ENCODE results near the gene EWSR1.

The EWSR1 gene

GRCh38 chr22:29224121-29224858 lies 43.8 kb upstream of the EWSR1 start:
- Histone ChIP-seq H3K79me1 (ENCODE audit: low read length) (no peaks in the 10 kb centered on the region), H3K23ac (ENCODE audit: low read length) (no peak overlapping the region), H3K79me2 (ENCODE audit: control insufficient read depth, insufficient read depth, low read length) (no peaks in the 10 kb centered on the region), H3K18ac (ENCODE audit: low read length) (no peak overlapping the region), H3K4me2 (ENCODE audit: low read length) (no peak overlapping the region), H3K27ac (ENCODE audit: low read depth, low read length) (no peak overlapping the region), H3K9ac (ENCODE audit: low read length) (no peak overlapping the region), H3K4me3 (ENCODE audit: low read length) (no peak overlapping the region), H4K5ac (ENCODE audit: low read length) (no peak overlapping the region), H2BK120ac (ENCODE audit: low read depth, low read length) (no peak overlapping the region), H3K56ac (ENCODE audit: low read length) (no peak overlapping the region), H2AK5ac (ENCODE audit: low read length) (no peak overlapping the region), H2BK15ac (replicated peaks; ENCODE audit: low read depth) (no peak overlapping the region), H4K8ac (ENCODE audit: low read depth, low read length) (no peak overlapping the region), H2BK5ac (ENCODE audit: low read length) (no peak overlapping the region), H3K4me1 (ENCODE audit: control insufficient read depth, low read depth, low read length) (peaks cover 2% of the 10 kb centered on the region), H3K27me3 (ENCODE audit: insufficient read depth, low read length, poor library complexity) (no peaks in the 10 kb centered on the region), H3K4ac (ENCODE audit: low read depth, low read length) (no peak overlapping the region), H3K36me3 (ENCODE audit: control insufficient read depth, insufficient read depth, low read length) (no peaks in the 10 kb centered on the region)
- no peak for DNase-seq
- WGBS (ENCODE audit: extremely low coverage, insufficient coverage, low lambda C conversion rate): no CpG with 5 or more reads among the region's 19 CpGs

GRCh38 chr22:29224859-29225410 lies 43.1 kb upstream of the EWSR1 start:
- H3K18ac ChIP-seq (ENCODE audit: low read length): no peak overlapping the region
- no peak overlapping the region for H3K27ac ChIP-seq (ENCODE audit: low read depth, low read length)
- H3K9ac ChIP-seq (ENCODE audit: low read length): no peak overlapping the region
- H3K4ac ChIP-seq (ENCODE audit: low read depth, low read length): no peak overlapping the region
- H3K36me3 ChIP-seq (ENCODE audit: control insufficient read depth, insufficient read depth, low read length): no peaks in the 10 kb centered on the region
- H3K27me3 ChIP-seq (ENCODE audit: insufficient read depth, low read length, poor library complexity): no peaks in the 10 kb centered on the region
- H3K79me2 ChIP-seq (ENCODE audit: control insufficient read depth, insufficient read depth, low read length): no peaks in the 10 kb centered on the region
- no peak overlapping the region for H2BK5ac ChIP-seq (ENCODE audit: low read length)
- no peak overlapping the region for H3K56ac ChIP-seq (ENCODE audit: low read length)
- peaks cover under 1% of the 10 kb centered on the region for H3K4me1 ChIP-seq (ENCODE audit: control insufficient read depth, low read depth, low read length)
- WGBS (ENCODE audit: extremely low coverage, insufficient coverage, low lambda C conversion rate): no CpG with 5 or more reads among the region's 7 CpGs
- H4K8ac ChIP-seq (ENCODE audit: low read depth, low read length): no peak overlapping the region
- no peak for DNase-seq
- H3K4me3 ChIP-seq (ENCODE audit: low read length): no peak overlapping the region
- H3K4me2 ChIP-seq (ENCODE audit: low read length): no peak overlapping the region
- H3K23ac ChIP-seq (ENCODE audit: low read length): no peak overlapping the region
- H2AK5ac ChIP-seq (ENCODE audit: low read length): no peak overlapping the region
- H4K5ac ChIP-seq (ENCODE audit: low read length): no peak overlapping the region
- H2BK15ac ChIP-seq (replicated peaks; ENCODE audit: low read depth): no peak overlapping the region
- H3K79me1 ChIP-seq (ENCODE audit: low read length): no peaks in the 10 kb centered on the region
- no peak overlapping the region for H2BK120ac ChIP-seq (ENCODE audit: low read depth, low read length)

GRCh38 chr22:29225422-29226090 lies 42.5 kb upstream of the EWSR1 start:
- H3K36me3 ChIP-seq (ENCODE audit: control insufficient read depth, insufficient read depth, low read length): no peaks in the 10 kb centered on the region
- H3K79me2 ChIP-seq (ENCODE audit: control insufficient read depth, insufficient read depth, low read length): no peaks in the 10 kb centered on the region
- H3K27ac ChIP-seq (ENCODE audit: low read depth, low read length): no peak overlapping the region
- no peak overlapping the region for H3K4me2 ChIP-seq (ENCODE audit: low read length)
- H3K56ac ChIP-seq (ENCODE audit: low read length): peak overlapping the region; percentile 17
- H3K23ac ChIP-seq (ENCODE audit: low read length): no peak overlapping the region
- no peak overlapping the region for H2BK5ac ChIP-seq (ENCODE audit: low read length)
- H3K9ac ChIP-seq (ENCODE audit: low read length): no peak overlapping the region
- H2BK120ac ChIP-seq (ENCODE audit: low read depth, low read length): no peak overlapping the region
- H3K4me3 ChIP-seq (ENCODE audit: low read length): no peak overlapping the region
- H4K5ac ChIP-seq (ENCODE audit: low read length): no peak overlapping the region
- no peaks in the 10 kb centered on the region for H3K4me1 ChIP-seq (ENCODE audit: control insufficient read depth, low read depth, low read length)
- H3K79me1 ChIP-seq (ENCODE audit: low read length): no peaks in the 10 kb centered on the region
- no peaks in the 10 kb centered on the region for H3K27me3 ChIP-seq (ENCODE audit: insufficient read depth, low read length, poor library complexity)
- H3K4ac ChIP-seq (ENCODE audit: low read depth, low read length): no peak overlapping the region
- no peak overlapping the region for H3K18ac ChIP-seq (ENCODE audit: low read length)
- no peak for DNase-seq
- H2AK5ac ChIP-seq (ENCODE audit: low read length): no peak overlapping the region
- H2BK15ac ChIP-seq (replicated peaks; ENCODE audit: low read depth): no peak overlapping the region
- H4K8ac ChIP-seq (ENCODE audit: low read depth, low read length): no peak overlapping the region
- WGBS (ENCODE audit: extremely low coverage, insufficient coverage, low lambda C conversion rate): no CpG with 5 or more reads among the region's 16 CpGs

- WGBS (ENCODE audit: extremely low coverage, insufficient coverage, low lambda C conversion rate): no CpG with 5 or more reads among the region's 11 CpGs
Observed at GRCh38 chr22:29226351-29226981, 41.6 kb upstream of the EWSR1 start.

GRCh38 chr22:29230972-29231875 lies 36.8 kb upstream of the EWSR1 start:
- H4K5ac ChIP-seq (ENCODE audit: low read length): no peak overlapping the region
- no peak overlapping the region for H2BK120ac ChIP-seq (ENCODE audit: low read depth, low read length)
- H3K23ac ChIP-seq (ENCODE audit: low read length): no peak overlapping the region
- no peak overlapping the region for H3K9ac ChIP-seq (ENCODE audit: low read length)
- no peaks in the 10 kb centered on the region for H3K79me2 ChIP-seq (ENCODE audit: control insufficient read depth, insufficient read depth, low read length)
- H3K18ac ChIP-seq (ENCODE audit: low read length): no peak overlapping the region
- no peak overlapping the region for H3K27ac ChIP-seq (ENCODE audit: low read depth, low read length)
- no peak for DNase-seq
- H3K56ac ChIP-seq (ENCODE audit: low read length): no peak overlapping the region
- no peak overlapping the region for H2BK5ac ChIP-seq (ENCODE audit: low read length)
- H3K36me3 ChIP-seq (ENCODE audit: control insufficient read depth, insufficient read depth, low read length): no peaks in the 10 kb centered on the region
- WGBS (ENCODE audit: extremely low coverage, insufficient coverage, low lambda C conversion rate): no CpG with 5 or more reads among the region's 19 CpGs
- no peak overlapping the region for H3K4me3 ChIP-seq (ENCODE audit: low read length)
- H3K4me1 ChIP-seq (ENCODE audit: control insufficient read depth, low read depth, low read length): no peaks in the 10 kb centered on the region
- H3K4ac ChIP-seq (ENCODE audit: low read depth, low read length): no peak overlapping the region
- H3K4me2 ChIP-seq (ENCODE audit: low read length): no peak overlapping the region
- no peaks in the 10 kb centered on the region for H3K27me3 ChIP-seq (ENCODE audit: insufficient read depth, low read length, poor library complexity)
- H2BK15ac ChIP-seq (replicated peaks; ENCODE audit: low read depth): no peak overlapping the region
- H4K8ac ChIP-seq (ENCODE audit: low read depth, low read length): no peak overlapping the region
- no peaks in the 10 kb centered on the region for H3K79me1 ChIP-seq (ENCODE audit: low read length)
- H2AK5ac ChIP-seq (ENCODE audit: low read length): no peak overlapping the region

More at GRCh38 chr22:29226351-29226981, 41.6 kb upstream of the EWSR1 start:
- no peak overlapping the region for H3K4me2 ChIP-seq (ENCODE audit: low read length)
- H3K9ac ChIP-seq (ENCODE audit: low read length): no peak overlapping the region
- H3K27ac ChIP-seq (ENCODE audit: low read depth, low read length): no peak overlapping the region
- no peak for DNase-seq
- no peak overlapping the region for H2AK5ac ChIP-seq (ENCODE audit: low read length)
- no peak overlapping the region for H3K56ac ChIP-seq (ENCODE audit: low read length)
- no peak overlapping the region for H2BK15ac ChIP-seq (replicated peaks; ENCODE audit: low read depth)
- H2BK5ac ChIP-seq (ENCODE audit: low read length): no peak overlapping the region
- H3K18ac ChIP-seq (ENCODE audit: low read length): no peak overlapping the region
- H4K8ac ChIP-seq (ENCODE audit: low read depth, low read length): no peak overlapping the region
- no peak overlapping the region for H3K4me3 ChIP-seq (ENCODE audit: low read length)
- H3K27me3 ChIP-seq (ENCODE audit: insufficient read depth, low read length, poor library complexity): no peaks in the 10 kb centered on the region
- no peaks in the 10 kb centered on the region for H3K79me1 ChIP-seq (ENCODE audit: low read length)
- no peak overlapping the region for H4K5ac ChIP-seq (ENCODE audit: low read length)
- H3K79me2 ChIP-seq (ENCODE audit: control insufficient read depth, insufficient read depth, low read length): no peaks in the 10 kb centered on the region
- H3K4me1 ChIP-seq (ENCODE audit: control insufficient read depth, low read depth, low read length): no peaks in the 10 kb centered on the region
- H2BK120ac ChIP-seq (ENCODE audit: low read depth, low read length): no peak overlapping the region
- no peaks in the 10 kb centered on the region for H3K36me3 ChIP-seq (ENCODE audit: control insufficient read depth, insufficient read depth, low read length)
- no peak overlapping the region for H3K4ac ChIP-seq (ENCODE audit: low read depth, low read length)
- H3K23ac ChIP-seq (ENCODE audit: low read length): no peak overlapping the region

Data from mesendoderm (in vitro differentiated cells).